ENCODE results near the gene ZNF524. TPM values are rescaled to one million over a fixed set of nuclear protein-coding genes. Genes with fewer than 3 reads are reported as not detected.

The ZNF524 gene
- polyA plus RNA-seq, 3 donors, result 6.5 to 11.1 (median 11.0) TPM

DNA sequence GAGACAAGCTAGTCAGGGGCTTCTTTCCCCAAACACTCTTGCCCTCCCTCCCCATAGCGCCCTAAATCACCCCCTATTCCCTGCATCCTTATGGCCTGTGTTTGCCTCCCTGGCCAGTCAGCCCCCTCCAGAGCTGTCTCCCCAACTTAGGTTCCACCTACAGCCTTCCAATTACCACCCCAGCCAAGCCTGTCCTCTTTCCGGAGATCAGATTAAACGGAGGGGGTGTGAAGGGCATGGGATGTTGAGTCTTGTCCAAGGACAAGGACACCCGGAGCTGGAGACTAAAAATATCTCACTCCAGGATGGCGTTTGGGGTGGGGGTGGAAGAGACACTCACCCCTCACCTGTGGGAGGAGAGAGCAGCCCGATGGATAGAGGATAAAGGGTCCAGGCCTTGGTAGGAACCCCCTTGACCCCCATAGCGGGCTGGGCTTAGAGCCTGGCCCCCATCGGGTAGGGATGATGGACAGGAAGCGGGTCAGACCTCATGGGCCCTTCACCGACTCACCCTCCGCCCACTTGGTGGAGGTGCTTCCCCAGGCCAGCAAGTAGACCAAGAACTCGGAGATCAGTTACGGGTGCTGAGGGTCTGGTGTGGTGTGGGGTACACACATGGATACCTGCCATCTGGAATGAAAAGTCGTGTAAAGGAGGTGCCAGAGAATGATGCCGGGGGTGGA is 11.4 kb downstream of the ZNF524 start:
- DNase-seq (ENCODE audit: extremely low read depth in 1 of 11, low read depth in 9 of 11, low spot score in 4 of 11), result no peak

DNA sequence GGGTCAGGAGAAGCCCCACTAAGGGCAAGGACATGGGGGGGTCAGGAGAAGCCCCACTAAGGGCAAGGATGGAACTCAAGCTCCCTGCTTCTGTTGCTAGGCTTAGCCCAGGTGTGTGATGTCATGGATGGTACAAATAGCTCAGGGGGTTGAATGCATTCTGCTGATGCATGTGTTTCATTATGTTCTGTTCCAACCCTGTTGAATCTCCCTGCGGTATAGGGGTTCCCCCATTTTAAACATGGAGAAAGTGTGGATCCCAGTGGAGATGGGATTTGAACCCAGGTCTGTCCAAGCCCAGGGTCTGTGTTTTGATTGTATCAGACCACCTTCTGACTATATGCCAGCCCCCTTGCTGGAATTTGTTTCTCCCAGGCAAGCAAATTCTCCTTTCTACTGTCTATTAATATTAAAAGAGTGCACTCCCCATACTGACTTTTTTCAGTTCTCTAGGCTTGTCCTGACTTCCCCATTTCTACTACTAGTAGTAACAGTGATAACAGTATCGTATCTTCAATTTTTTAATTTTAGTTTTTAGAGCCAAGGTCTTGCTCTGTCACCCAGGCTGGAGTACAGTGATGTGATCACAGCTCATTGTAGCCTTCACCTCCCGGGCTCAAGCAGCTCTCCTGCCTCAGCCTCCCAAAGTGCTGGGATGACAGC is 12.0 kb downstream of the ZNF524 start:
- no peak for DNase-seq (ENCODE audit: extremely low read depth in 1 of 11, low read depth in 9 of 11, low spot score in 4 of 11)

DNA sequence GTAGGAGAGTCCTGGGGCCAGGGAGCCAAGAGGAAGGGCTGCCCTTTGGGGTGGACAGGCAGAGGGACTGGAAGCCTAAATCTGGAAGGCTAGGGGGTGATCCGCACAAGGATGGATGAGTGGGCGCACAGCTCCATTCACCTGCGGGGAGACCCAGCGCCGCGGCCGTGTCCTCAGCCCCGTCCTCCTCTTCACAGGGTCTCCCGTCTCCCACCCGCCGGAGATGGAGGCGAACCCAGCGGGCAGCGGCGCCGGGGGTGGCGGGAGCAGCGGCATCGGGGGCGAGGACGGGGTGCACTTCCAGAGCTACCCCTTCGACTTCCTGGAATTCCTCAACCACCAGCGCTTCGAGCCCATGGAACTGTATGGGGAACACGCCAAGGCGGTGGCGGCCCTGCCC is 13.3 kb downstream of the ZNF524 start:
- no peak for DNase-seq (ENCODE audit: extremely low read depth in 1 of 11, low read depth in 9 of 11, low spot score in 4 of 11)

DNA sequence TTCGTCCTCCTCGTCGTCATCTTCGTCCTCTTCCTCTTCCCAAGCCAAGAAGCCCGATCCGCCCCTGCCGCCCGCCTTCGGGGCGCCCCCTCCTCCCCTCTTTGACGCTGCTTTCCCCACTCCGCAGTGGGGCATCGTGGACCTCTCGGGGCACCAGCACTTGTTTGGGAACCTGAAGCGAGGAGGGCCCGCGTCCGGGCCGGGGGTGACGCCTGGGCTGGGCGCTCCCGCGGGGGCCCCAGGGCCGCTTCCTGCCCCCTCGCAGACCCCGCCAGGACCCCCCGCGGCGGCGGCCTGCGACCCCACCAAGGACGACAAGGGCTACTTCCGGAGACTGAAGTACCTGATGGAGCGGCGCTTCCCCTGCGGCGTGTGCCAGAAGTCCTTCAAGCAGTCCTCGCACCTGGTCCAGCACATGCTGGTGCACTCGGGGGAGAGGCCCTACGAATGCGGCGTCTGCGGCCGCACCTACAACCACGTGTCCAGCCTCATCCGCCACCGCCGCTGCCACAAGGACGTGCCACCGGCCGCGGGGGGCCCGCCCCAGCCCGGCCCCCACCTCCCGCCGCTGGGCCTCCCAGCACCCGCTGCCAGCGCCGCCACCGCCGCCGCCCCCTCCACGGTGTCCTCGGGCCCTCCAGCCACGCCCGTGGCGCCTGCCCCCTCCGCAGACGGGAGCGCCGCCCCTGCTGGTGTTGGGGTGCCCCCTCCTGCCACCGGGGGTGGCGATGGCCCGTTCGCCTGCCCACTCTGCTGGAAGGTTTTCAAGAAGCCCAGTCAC is 14.0 kb downstream of the ZNF524 start:
- DNase-seq (ENCODE audit: extremely low read depth in 1 of 11, low read depth in 9 of 11, low spot score in 4 of 11), result no peak

DNA sequence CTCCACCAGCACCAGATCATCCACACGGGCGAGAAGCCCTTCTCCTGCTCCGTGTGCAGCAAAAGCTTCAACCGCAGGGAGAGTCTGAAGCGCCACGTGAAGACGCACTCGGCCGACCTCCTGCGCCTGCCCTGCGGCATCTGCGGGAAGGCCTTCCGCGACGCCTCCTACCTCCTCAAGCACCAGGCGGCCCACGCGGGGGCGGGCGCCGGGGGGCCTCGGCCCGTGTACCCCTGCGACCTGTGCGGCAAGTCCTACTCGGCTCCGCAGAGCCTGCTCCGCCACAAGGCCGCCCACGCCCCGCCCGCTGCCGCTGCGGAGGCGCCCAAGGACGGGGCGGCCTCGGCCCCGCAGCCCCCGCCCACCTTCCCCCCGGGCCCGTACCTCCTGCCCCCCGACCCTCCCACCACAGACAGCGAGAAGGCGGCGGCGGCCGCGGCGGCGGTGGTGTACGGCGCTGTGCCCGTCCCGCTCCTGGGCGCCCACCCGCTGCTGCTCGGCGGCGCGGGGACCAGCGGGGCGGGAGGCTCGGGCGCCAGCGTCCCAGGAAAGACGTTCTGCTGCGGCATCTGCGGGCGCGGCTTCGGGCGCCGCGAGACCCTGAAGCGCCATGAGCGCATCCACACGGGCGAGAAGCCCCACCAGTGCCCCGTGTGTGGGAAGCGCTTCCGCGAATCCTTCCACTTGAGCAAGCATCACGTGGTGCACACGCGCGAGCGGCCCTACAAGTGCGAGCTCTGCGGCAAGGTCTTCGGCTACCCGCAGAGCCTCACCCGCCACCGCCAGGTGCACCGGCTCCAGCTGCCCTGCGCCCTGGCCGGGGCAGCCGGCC is 14.8 kb downstream of the ZNF524 start:
- DNase-seq (ENCODE audit: extremely low read depth in 1 of 11, low read depth in 9 of 11, low spot score in 4 of 11), result no peak

DNA sequence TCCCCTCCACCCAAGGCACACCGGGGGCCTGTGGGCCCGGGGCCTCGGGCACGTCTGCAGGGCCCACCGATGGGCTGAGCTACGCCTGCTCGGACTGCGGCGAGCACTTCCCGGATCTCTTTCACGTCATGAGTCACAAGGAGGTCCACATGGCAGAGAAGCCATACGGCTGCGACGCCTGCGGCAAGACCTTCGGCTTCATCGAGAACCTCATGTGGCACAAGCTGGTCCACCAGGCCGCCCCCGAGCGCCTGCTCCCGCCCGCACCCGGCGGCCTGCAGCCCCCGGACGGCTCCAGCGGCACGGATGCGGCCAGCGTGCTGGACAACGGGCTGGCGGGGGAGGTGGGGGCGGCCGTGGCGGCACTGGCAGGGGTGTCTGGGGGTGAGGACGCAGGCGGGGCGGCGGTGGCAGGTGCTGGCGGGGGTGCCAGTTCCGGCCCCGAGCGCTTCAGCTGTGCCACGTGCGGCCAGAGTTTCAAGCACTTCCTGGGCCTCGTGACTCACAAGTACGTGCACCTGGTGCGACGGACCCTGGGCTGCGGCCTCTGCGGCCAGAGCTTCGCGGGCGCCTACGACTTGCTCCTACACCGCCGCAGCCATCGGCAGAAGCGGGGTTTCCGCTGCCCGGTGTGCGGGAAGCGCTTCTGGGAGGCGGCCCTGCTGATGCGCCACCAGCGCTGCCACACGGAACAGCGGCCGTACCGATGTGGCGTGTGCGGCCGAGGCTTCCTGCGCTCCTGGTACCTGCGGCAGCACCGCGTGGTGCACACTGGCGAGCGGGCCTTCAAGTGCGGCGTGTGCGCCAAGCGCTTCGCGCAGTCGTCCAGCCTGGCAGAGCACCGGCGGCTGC is 15.7 kb downstream of the ZNF524 start:
- DNase-seq (ENCODE audit: extremely low read depth in 1 of 11, low read depth in 9 of 11, low spot score in 4 of 11), result no peak

DNA sequence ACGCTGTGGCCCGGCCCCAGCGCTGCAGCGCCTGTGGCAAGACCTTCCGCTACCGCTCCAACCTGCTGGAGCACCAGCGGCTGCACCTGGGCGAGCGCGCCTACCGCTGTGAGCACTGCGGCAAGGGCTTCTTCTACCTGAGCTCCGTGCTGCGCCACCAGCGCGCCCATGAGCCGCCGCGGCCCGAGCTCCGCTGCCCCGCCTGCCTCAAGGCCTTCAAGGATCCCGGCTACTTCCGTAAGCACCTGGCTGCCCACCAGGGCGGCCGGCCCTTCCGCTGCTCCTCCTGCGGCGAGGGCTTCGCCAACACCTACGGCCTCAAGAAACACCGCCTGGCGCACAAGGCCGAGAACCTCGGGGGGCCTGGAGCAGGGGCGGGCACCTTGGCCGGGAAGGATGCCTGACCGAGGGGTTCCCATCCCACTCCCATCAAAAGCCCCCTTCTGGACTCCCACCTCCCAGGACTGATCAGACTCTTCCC is 16.3 kb downstream of the ZNF524 start:
- DNase-seq (ENCODE audit: extremely low read depth in 1 of 11, low read depth in 9 of 11, low spot score in 4 of 11), result no peak

DNA sequence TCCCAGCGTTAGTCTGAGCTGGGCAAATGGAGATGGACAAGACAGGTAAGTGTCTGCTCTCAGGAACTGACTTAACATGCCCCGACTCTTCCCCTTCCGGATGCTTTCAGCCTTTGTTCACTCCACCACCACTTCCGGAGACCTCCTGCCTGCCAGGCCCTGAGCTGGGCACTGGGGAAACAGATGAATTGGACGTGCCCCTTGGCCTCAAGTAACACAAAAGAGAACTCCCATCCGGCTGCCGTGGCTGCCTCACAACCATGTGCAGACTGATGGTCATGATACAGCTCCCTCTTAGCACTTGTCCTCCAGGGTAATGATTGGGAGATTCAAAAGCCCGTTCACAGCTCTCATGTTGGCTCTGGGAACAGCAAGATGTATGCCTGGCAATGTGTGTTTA is 17.3 kb downstream of the ZNF524 start:
- no peak for DNase-seq (ENCODE audit: extremely low read depth in 1 of 11, low read depth in 9 of 11, low spot score in 4 of 11)

DNA sequence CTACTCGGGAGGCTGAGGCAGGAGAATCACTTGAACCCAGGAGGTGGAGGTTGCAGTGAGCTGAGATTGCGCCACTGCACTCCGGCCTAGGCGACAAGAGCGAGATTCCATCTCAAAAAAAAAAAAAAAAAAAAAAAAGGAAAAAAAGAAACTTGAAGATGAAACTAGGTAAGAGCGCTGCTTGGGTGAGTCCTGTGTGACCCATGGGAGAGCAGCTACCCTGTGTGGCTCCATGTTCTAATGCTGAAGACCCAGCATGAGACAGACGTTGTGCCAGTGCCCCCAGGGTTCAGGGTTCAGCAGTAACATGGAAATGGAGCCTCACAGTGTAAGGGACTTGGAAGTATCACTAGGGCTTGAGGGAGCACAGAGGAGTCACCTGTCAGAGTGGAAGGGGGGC is 18.3 kb downstream of the ZNF524 start:
- no peak for DNase-seq (ENCODE audit: extremely low read depth in 1 of 11, low read depth in 9 of 11, low spot score in 4 of 11)

DNA sequence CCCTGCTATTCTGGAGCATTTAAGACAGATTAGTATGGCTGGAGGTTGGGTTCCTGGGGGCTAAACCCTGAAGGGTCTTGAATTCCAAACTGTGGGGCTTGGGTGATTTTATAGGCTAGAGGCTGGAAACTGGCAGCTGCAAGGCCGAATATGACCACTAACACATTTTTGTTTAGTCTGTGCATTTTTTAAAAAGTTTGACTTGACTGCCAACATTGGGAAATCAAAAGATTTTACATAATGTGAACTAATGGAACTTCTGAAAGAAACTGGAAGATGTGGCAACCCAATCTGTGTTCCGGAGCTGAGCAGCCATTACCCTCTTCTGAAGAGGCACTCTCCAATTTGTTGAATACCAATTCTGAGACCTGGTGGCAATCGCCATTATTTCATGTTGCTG is 19.2 kb downstream of the ZNF524 start:
- no peak for DNase-seq (ENCODE audit: extremely low read depth in 1 of 11, low read depth in 9 of 11, low spot score in 4 of 11)

DNA sequence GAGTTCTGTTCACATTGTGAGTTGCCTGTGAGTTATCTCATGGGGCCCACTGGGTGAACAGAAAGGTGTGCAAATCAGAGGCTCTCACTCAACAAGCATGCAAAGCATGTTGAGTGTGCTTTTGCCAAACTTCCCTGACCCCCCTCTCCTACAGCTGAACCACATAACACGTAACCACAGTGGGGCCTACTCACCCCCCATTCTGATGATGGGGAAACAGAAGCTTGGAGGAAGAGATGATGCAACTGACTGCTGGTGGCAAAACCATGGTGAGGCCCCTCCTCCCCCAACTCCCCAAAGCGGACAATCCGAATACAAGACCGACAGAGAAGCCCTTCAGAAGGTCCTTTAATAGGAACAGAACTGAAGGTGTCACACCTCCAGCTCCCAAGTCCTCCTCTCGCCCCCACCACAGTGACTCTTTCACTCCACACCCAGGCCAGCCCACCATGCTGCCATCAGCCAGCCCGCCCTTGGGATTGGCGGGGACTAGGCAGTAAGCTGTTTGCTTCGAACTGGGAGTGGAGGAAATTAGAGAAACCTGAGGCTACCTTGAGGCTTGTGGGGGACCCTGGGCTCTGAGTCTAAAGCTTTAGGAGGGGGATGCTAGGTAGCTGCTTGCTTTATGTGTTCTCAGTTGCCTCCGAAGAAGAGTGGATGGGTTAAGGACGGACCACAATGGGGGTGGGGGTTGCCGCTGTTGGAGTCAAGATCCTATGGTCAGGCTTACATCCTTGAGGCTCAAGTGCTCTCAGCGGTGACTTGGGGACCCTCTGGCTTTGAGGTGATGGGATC is 20.5 kb downstream of the ZNF524 start:
- no peak for DNase-seq (ENCODE audit: extremely low read depth in 1 of 11, low read depth in 9 of 11, low spot score in 4 of 11)

DNA sequence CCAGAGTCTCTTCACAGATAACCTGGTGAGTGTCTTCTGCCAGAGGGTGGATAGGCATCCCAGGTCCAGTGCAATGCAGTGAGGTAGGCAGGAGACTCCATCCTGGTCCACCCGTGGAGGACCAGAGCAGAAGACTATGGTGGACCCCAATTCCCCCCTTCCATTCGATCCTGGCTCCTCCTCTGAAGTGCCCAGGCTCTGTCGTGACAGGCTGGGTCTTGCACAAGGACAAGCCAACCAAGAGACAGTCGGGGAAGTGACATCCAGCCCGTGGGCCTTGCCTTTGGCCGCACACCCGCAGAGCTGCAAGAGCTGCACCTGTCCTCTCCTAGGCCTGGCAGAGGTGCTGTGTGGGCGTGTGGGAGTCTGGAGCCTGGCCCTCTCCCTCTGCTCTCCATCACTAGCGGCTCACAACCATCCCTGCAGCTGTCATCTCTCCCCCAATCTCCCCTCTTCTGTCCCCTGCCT is 21.2 kb downstream of the ZNF524 start:
- no peak for DNase-seq (ENCODE audit: extremely low read depth in 1 of 11, low read depth in 9 of 11, low spot score in 4 of 11)

DNA sequence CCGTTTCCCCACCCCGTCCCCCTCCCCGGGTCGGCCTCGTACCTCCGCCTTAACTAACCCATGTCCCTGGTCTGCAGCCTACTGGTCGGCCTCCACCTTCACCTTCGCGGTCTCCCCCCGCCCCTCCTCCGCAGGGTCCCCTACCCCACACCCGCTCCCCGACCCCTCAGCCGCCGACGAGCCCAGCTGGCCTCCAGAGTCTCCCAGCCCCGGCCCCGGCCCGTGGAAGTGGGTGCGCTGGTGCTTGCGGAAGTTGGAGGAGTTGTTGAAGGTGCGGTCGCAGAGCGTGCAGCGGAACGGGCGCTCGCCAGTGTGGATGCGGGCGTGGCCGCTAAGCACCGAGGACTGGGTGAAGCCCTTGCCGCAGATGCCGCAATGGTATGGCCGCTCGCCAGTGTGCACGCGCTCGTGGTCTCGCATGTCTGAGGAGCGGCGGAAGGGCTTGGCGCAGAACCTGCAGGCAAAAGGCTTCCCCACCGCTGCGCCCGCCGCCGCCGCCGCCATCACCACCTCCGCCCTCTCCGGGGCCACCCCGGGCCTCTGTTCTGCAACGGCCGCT is 21.7 kb downstream of the ZNF524 start:
- no peak for DNase-seq (ENCODE audit: extremely low read depth in 1 of 11, low read depth in 9 of 11, low spot score in 4 of 11)

DNA sequence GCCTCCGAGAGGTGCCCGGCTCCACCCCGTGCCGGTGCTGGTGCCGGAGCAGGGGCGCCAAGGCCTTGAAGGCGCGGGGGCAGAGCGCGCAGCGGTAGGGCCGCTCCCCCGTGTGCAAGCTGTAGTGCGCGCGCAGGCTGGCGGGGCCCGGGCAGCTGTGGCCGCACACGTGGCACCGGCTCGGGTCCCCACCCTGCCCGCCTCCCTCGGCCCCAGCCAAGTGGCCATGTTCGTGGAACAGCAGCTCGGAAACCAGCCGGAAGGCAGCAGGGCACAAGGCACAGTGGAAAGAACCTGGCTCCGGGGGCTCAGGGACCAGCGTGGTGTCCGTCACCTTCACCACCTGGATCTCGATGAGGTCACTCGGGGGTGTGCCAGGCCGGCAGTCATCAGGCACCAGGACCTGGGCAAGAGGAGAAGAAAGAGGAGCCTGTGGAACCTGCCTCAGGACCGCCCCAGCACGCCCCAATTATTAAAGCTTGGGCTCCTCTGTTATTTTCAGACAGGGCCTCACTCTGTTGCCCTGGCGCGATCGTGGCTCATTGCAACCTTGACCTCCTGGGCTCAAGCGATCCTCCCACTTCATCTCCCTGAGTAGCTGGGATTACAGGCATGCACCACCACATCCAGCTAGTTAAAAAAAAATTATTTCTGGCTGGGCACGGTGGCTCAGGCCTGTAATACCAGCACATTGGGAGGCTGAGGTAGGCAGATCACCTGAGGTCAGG is 22.3 kb downstream of the ZNF524 start:
- DNase-seq (ENCODE audit: extremely low read depth in 1 of 11, low read depth in 9 of 11, low spot score in 4 of 11), result no peak

DNA sequence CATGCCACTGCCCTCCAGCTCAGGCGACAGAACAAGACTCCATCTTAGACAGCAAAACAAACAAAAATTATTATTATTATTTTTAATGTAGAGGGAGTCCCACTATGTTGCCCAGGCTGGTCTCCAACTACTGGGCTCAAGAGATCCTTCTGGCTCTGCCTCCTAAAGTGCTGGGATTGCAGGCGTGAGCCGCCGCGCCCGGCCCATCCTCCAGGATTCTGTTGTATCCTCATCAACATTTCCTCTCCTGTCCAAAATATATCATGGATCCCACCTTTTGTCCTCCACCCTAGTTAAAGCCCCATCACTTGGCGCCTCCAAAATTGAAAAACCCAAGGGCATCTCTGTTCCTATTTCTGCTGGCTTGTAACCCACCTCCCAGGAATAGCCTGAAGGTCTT is 23.0 kb downstream of the ZNF524 start:
- no peak for DNase-seq (ENCODE audit: extremely low read depth in 1 of 11, low read depth in 9 of 11, low spot score in 4 of 11)

DNA sequence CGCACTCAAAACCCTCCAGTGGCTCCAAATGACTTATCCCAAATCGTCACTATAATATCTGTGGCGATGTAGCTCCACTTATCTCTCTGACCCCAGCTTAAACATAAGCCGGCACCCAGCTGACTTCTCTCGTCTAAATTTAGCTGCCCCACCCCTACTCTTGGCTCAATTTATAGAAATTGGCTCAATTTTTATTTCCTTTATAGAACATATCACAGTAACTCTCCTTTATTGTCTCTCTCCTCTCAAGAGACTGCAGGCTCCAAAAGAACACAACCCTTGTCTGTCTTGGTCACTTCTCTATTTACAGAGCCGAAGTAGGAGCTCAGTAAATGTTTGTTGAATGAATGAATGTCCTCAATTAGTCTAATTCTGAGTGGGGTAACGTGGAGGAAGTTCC is 23.5 kb downstream of the ZNF524 start:
- DNase-seq (ENCODE audit: extremely low read depth in 1 of 11, low read depth in 9 of 11, low spot score in 4 of 11), result no peak

Measured in renal cortex interstitium (tissue), 11 donors.